CD4-positive, alpha-beta T cell treated with Interleukin-2 at 100 ng/mL for 4 hours (primary cell): ENCODE results near the gene CNTNAP1.

ENCODE experiments used
- DNase-seq: peaks from one replicate; pipeline ENCODE4 v3.0.0-alpha.2; 2020; ENCODE audit warnings: low spot score

The CNTNAP1 gene

DNA sequence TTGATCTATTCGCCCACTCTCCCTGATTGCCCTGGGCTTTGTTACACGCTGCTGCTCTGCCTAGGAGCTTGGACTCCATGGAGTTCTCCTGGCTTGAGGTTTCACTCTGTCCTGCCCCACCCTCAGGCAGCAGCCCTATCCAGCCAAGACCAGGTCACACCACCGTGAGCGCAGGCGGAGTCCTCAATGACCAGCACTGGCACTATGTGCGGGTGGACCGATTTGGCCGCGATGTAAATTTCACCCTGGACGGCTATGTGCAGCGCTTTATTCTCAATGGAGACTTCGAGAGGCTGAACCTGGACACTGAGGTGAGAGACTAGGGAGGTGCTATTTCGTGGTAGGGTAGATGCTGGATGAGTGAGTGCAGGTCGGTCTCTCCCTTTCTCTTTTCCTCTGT, 3.5 kb downstream of the CNTNAP1 start:
- no peak for DNase-seq

DNA sequence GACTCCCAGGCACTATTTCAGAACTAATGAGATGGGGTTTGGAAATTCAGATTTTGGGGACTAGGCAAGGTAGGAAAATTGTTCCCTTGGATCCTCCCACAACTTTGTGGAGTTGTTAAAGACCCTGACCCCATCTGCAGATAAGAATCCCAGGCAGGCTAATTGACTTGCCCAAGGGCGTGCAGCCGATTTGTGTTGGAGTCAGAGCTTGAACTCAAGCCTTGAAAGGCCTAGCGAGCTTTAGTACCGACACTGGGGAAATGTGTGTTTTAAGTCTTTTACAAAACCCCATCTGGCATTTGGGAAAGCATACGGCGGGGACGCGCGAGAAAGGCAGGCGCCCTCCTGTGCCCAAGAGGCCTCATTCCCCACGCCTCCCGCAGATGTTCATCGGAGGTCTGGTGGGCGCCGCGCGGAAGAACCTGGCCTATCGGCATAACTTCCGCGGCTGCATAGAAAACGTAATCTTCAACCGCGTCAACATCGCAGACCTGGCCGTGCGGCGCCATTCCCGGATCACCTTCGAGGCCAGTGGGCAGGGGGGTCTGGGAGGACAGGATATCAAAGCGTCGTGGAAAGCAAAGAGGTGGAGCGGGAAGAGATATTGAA, 4.3 kb downstream of the CNTNAP1 start:
- DNase-seq, result no peak

DNA sequence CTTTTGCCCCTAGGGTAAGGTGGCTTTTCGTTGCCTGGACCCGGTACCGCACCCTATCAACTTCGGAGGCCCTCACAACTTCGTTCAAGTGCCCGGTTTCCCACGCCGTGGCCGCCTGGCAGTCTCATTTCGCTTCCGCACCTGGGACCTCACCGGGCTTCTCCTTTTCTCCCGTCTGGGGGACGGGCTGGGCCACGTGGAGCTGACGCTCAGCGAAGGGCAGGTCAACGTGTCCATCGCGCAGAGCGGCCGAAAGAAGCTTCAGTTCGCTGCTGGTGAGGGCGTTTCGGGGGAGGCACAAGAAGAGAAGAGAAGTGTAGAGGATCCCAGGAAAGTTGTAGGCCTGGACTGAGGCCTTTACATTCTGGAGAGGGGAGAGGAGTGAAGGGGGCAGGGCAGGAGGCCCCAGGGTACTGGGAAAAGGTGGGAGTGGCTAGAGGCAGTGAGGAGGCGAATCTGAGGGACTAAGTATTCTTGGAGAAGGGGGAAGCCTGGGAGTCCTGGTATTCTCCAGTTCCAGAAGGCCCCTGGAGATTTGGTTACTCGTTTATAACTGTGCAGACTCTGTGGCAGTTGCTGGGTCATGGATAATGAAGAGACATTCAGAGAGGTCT, 5.5 kb downstream of the CNTNAP1 start:
- no peak for DNase-seq

DNA sequence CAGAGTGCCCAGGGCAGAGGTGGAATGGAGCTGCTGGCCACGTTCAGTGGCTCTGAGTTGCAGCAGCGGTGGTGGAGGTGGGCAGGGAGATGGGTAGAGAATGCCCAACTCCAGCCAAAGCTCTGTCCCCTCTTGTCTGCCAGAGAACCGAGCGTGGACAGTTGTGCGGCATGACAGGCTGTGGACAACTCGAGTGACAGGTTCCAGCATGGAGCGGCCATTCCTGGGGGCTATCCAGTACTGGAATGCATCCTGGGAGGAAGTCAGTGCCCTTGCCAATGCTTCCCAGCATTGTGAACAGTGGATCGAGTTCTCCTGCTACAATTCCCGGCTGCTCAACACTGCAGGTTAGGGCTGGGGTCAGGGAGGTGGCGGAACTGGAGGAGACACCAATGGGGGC, 8.3 kb downstream of the CNTNAP1 start:
- DNase-seq, result no peak

DNA sequence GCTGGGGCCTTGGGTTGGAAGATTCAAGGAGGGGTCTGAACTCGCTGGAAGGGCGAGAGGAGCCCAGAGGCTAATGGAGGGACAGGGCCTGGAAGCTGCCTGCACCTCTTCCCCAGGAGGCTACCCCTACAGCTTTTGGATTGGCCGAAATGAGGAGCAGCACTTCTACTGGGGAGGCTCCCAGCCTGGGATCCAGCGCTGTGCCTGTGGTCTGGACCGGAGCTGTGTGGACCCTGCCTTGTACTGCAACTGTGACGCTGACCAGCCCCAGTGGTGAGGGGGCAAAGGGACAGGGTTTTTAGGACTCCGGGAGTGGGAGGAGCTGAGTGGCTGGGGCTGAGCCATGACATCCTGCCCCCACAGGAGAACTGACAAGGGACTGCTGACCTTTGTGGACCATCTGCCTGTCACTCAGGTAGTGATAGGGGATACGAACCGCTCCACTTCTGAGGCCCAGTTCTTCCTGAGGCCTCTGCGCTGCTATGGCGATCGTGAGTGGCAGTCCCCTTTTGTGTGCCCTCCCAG, 8.8 kb downstream of the CNTNAP1 start:
- no peak for DNase-seq

DNA sequence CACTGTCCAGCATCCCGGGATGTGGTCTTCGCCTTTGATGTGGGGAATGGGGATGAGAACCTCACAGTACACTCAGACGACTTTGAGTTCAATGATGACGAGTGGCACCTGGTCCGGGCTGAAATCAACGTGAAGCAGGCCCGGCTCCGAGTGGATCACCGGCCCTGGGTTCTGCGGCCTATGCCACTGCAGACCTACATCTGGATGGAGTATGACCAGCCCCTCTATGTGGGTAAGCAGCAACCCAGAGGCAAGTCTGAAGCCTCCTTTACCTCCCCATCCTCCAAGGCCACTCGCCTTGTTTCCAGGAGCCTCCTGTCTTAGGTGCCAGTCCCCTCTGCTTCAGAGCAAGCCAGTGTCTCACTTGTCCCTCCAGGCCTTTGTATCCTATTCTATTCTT, 10.2 kb downstream of the CNTNAP1 start:
- DNase-seq, result no peak

DNA sequence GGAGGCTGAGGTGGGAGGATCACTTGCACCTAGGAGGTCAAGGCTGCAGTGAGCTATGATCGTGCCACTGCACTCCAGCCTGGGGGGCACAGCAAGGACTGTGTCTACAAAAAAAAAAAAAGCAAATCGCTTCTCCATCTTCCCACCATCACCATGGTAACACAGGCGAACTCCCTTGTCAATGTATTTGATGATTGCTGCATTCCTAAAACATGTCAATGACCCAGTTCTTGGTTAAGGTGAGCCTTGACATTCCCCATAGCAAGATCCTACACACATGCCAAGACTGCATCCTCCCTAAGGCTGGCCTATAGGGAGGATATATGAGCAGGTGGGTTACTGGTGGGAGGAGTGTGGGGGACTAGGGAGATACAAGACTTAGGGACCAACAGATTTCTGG, 12.2 kb downstream of the CNTNAP1 start:
- DNase-seq, result no peak

DNA sequence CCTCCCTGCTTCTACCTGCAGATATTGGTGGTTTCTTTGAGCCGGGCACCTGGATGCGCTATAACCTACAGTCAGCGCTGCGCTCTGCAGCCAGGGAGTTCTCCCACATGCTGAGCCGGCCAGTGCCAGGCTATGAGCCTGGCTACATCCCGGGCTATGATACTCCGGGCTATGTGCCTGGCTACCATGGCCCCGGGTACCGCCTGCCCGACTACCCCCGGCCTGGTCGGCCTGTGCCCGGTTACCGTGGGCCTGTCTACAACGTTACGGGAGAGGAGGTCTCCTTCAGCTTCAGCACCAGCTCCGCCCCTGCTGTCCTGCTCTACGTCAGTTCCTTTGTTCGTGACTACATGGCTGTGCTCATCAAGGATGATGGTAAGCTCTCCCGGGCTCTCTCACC, 13.2 kb downstream of the CNTNAP1 start:
- DNase-seq, result no peak

DNA sequence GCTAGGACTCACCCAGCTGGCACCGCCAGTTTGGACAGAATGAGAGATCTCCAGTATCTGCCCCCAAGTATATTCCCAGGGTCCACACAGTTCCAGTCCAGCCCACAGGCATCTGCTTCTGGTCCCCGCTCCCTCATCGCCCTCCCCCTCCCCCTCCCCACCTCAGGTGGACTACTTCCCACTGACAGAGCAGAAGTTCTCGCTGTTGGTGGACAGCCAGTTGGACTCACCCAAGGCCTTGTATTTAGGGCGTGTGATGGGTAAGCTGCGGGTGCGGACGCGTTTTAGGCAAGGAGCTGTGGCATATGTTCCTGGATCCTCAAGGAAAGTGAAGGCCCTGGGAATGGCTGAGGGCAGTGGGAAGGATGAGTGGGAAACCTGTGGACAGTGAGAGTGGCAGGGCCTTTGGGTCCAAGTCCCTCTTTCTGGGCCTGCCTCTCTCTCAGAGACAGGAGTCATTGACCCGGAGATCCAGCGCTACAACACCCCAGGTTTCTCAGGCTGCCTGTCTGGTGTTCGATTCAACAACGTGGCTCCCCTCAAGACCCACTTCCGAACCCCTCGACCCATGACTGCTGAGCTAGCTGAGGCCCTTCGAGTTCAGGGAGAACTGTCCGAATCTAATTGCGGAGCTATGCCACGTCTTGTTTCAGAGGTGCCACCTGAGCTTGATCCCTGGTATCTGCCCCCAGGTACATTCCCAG, 14.9 kb downstream of the CNTNAP1 start:
- no peak for DNase-seq

DNA sequence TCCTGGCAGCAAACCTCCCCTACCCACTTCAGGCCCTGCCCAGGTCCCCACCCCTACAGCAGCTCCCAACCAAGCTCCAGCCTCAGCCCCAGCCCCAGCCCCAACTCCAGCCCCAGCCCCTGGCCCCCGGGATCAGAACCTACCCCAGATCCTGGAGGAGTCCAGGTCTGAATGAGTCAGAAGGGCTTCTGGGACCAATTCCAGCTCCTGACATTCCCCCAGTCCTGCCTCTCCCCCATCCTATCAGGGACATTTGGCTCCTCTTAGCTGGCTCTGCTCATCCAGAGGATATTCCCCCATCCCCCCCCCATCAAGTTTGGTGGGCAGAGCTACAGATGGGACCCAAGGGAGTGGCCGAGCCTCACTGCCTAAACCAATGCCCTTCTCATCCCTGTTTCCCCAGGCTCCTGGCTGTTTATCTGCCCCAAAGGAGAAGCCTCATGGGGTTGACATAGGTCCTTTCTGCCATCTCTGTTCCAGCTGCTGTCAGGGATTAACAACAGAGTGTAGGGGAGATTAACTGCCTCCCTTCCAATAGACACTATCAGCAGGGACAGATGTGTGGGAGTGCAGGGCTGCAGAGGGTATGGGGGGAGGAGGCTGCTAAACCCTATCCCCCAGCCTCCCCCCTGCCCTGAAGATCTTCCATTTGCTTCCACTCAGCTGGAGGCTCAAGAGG, 16.5 kb downstream of the CNTNAP1 start:
- no peak for DNase-seq

DNA sequence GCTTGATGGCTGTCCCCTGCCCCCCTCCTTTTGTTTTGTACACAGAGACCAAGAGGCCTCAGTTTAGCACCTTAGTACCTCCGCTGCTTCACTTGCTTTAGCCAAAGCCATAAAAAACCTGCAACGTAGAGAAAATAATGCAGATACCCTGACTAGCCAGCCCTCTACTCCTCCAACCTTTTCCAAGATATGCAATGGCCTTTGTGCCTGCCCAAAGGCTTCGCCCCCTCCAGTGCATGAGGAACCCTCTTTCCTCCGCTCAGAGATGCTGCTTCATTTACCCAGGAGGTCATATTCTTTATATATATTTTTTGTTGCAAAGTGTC, 17.0 kb downstream of the CNTNAP1 start:
- no peak for DNase-seq

DNA sequence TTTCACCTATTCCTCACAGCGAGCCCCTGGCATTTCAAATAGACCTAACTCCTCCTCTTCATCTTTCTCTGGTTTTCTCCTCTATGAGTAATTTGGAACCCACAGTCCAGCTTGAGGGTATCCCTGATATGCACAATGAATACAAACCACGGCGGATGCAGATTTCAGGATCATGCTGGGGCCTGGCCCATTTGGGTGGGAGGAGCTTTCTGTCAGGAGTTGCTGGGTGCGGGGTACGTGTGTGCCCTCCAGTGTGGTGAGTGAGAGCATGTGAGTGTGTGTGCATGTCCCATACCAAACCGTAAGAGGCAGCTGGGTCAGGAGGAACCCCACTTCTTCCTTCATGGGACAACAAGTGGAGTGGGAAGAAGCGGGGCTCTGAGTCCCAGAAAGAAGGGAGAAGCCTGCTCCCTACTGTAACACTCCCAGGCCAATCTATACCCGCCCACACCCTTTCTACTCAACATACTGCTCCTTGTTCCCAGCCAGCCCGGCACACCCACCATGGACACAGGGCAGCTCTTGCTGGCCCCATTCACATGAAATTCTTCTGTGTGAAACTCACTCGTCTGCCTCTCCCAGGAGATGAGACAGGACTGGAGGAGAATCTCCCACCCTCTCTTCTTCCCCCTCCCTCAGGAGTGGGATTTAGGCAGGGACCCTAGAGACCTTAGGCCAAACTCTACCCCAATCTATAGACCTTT, 18.4 kb downstream of the CNTNAP1 start:
- DNase-seq, result no peak

DNA sequence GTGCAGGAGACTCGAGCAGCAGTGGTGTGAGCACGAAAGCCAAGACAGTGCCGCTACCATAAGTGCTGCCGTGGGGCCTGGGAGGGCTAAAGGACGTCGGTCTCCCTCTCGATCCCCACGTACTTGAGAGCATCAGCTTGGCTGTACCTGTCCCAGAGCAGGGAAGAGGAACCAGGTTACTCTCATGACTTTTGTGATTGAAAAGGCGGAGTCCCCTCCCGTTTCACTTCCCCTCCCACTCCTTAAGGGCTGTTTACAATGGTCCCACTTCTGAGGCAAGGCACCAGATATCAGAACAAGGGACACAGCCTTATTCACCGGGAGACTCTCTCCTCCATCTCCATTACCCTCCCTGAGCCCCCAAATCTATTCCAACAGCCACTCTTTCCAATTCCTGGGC, 20.1 kb downstream of the CNTNAP1 start:
- DNase-seq, result no peak

DNA sequence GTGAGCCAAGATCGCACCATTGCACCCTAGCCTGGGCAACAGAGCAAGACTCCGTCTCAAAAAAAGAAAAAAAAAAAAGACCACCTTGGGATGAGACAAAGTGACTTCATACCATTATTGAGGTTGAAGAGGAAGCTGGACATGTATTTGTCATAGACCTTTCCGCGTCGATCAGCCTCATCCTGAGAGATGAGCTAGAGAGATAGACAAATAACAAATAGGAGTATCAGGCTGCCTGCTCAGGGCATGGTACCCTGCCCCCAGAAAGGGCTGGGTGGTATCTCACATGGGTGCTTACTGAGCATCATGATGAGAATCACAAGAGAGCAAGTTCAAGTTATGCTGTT, 22.1 kb downstream of the CNTNAP1 start:
- DNase-seq, result no peak

DNA sequence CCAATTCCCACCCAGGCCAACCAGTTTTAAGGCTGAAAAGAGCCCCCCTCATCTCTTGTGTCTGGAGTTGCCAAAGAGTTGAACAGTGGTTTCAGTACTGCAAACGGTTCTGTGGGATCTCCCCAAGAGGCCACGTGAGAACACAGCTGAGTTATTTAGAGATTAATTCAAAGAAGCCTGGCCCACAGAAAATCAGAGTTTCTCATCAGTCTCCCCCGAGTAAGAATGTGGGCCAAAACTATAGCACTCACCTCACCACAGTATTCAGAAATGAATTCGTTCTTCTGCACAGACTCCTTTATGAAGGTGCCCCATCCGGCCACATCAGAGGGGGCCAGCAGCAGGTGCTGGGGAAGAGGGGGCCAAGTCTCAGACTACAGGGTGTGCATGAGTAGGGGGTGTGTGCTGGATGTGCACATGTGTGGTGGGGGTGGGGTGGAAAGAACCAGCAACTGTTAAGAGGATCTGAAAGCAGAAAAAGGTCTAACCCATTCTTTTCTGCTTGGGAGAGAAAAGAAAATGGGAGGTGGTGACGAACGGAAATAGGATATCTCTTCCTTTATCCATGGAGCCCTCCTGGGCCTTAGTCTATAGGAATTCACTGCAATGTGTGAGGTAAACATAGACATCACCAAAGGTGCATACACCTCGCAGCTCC, 22.6 kb downstream of the CNTNAP1 start:
- no peak for DNase-seq

DNA sequence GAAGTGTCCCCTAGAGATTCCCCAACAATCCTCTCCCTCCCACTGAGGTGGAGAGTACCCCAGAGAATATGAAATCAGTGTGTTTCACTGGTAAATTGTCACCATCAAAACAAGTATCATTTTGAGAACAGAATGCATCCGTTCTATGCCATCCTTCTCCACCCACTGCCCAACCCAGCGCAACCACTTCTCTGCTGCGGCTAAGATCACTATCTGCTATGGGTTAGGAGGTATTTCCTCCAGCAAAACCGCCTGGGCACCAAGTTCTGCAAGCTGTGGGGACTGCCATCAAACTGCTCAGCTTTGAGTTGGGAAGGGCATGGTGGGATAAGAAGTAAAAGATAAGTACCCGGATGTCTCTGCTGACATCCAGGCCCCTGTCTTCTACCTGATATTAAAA, 24.4 kb downstream of the CNTNAP1 start:
- peak; percentile 57 for DNase-seq

DNA sequence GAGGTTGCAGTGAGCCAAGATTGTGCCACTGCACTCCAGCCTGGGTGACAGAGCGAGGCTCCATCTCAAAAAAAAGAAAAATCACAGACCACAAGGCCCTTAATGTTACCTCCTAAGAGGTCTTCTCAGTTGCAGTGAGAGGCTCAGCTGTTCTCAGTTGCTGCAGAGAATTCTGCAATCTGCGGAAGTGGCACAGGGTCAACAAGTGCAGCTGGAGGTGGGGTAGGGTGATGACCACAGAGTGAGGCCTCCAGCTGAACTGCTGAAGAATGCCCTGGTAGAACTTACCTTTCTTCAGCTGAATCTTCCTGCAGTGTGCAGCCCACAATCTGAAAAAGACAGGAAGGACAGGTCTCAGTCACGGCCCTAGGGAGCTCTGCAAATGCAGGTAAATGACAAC, 26.3 kb downstream of the CNTNAP1 start:
- no peak for DNase-seq

DNA sequence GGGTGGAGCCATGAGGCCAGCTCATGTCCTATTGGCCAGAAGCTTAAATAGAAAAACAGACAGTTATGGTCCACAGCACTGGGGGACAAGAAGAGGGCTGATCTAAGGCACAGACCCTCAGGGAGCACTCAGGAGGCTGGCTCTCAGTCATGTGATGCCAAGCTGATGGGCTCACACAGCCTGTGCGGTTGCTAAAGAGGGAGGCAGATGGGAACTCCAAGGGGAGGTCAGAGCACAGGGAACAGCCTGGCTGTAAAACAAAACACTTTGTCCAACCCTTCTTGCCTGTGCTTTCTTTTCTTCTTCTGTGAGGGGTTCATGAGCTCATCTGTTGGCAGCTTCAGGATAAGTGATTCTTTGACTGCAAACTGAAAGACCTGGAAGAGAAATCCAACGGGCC, 27.2 kb downstream of the CNTNAP1 start:
- DNase-seq, result no peak

DNA sequence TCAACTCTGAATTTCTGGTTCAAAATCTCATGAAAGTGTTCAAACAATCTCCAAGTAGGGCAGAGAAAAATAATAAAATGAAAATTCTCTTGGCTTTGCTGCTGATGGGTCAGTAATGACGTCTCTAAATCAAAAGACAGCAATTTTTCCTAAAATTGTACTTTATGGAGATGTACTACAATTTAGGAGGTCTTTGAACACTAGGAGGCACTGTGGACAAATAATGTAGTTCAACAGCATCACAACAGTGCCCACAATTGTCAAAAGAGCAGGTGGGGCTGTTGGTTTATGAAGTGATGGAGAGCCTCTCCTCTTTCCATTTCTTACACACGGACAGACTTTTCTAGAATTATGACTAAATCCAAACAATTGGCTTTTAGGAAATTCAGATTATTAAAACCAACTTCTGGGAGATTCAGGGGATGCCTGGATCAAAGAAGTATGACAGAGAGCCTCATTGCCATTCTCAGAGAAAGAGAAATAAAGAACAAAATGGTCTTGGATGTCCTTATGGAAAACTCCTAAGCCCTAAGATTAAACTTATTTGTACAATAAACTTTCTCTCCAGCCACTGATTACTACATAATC, 38.8 kb downstream of the CNTNAP1 start:
- peak; percentile 70 for DNase-seq

DNA sequence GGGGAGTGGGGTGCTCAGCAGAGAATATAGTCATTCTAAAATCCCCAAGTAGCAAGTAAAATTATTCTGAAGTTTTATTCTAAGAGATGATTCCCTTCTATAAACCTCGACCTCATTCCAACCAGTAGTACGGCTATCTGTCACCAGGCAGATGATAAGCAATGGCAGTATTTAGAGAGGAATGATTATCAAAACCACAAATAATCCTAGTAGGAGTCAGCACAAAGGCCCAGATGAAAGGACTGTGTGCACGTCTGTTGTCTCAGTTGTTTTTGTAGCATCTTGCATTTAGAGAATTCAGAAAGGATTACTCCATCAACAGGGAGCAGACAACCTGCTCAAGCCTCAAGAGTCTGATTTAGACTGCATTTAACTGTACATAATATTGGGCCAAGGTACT, 41.3 kb downstream of the CNTNAP1 start:
- no peak for DNase-seq

DNA sequence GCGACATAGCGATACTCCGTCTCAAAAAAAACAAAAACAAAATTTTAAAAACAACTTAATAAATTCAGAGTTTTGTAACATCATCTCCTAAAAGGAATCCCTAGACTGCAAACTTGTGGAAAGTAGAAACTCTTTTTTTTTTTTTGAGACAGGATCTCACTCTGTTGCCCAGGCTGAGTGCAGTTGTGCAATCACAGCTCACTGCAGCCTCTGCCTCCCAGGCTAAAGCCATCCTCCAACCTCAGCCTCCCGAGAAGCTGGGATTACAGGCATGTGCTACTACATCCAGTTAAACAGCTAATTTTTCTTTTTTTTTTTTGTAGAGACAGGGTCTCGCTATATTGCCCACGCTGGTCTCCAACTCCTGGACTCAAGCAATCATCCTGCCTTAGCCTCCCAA, 42.8 kb downstream of the CNTNAP1 start:
- DNase-seq, result no peak

DNA sequence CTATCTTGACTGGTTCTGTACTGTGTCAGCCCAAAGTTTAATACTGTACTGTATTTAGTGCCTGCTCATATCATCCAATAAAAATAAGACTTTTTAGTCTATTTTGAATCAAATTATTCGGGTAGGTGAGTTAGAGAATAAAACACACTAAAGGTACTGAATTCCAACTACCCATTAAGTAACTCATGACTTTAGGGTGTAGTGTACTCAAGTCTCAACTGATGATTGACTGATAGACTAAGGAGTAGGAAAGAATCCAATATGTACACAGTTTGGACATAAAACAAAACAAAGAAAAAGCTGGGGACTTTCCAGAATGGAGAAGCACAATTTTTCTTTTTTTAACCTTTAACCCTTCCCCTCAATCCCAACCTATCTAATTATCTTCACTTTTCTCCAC, 58.4 kb downstream of the CNTNAP1 start:
- no peak for DNase-seq
